HepG2 (cell line): ENCODE results near the gene RNF123. TPM values are rescaled to one million over a fixed set of nuclear protein-coding genes. Genes with fewer than 3 reads are reported as not detected.

ENCODE experiments used
- GRHL1 ChIP-seq: sonication (generic); formaldehyde crosslinking; conservative IDR thresholded peaks from 2 replicates; pipeline ENCODE4 v1.8.0; 2022; ENCODE audit warnings: missing genetic modification reagents
- IKZF4 ChIP-seq: sonication (generic); formaldehyde crosslinking; IDR thresholded peaks from 2 replicates; pipeline ENCODE4 v1.5.1; 2020; ENCODE audit warnings: borderline replicate concordance, mild to moderate bottlenecking, low read depth, missing genetic modification reagents; ENCODE audit errors: not compliant biosample characterization
- LCORL ChIP-seq, 2 experiments: fragments of 450-650 bp in 1 of 2; sonication (generic) in 1 of 2; formaldehyde crosslinking in 1 of 2; IDR thresholded peaks; 2 replicates each; pipeline versions ENCODE4 v1.5.0 to v1.6.1; 2017 to 2020; ENCODE audit warnings: antibody characterized with exemption in 1 of 2, missing genetic modification reagents in 1 of 2
- MED13 ChIP-seq: sonication (generic); formaldehyde crosslinking; IDR thresholded peaks from 2 replicates; pipeline ENCODE4 v1.5.0; 2020; ENCODE audit warnings: missing genetic modification reagents
- PAWR ChIP-seq: sonication (generic); formaldehyde crosslinking; IDR thresholded peaks from 2 replicates; pipeline ENCODE4 v1.4.0; 2020; ENCODE audit warnings: missing genetic modification reagents, mild to moderate bottlenecking, borderline replicate concordance
- U2AF2 ChIP-seq: fragments of 200-400 bp; formaldehyde crosslinking; IDR thresholded peaks from 2 replicates; pipeline ENCODE4 v1.6.1; 2017; ENCODE audit warnings: low read depth, mild to moderate bottlenecking, low read length
- ZBTB37 ChIP-seq: sonication (generic); formaldehyde crosslinking; IDR thresholded peaks from 2 replicates; pipeline ENCODE4 v1.4.0; 2020; ENCODE audit warnings: mild to moderate bottlenecking, missing genetic modification reagents
- ZBTB8A ChIP-seq: sonication (generic); formaldehyde crosslinking; IDR thresholded peaks from 2 replicates; pipeline ENCODE4 v1.4.0; 2020; ENCODE audit warnings: mild to moderate bottlenecking, low read depth, missing genetic modification reagents, borderline replicate concordance
- ZFP37 ChIP-seq: sonication (generic); formaldehyde crosslinking; IDR thresholded peaks from 2 replicates; pipeline ENCODE4 v1.4.0; 2020; ENCODE audit warnings: missing genetic modification reagents, borderline replicate concordance
- ZHX2 ChIP-seq, 2 experiments: sonication (generic) in 1 of 2; formaldehyde crosslinking in 1 of 2; IDR thresholded peaks; 2 replicates each; pipeline versions ENCODE4 v1.6.1 to v1.9.0; 2014 to 2022; ENCODE audit warnings: antibody characterized with exemption in 1 of 2, borderline replicate concordance in 1 of 2, inconsistent platforms in 1 of 2, low read depth in 1 of 2, missing genetic modification reagents in 1 of 2
- ZKSCAN5 ChIP-seq: sonication (generic); formaldehyde crosslinking; IDR thresholded peaks from 2 replicates; pipeline ENCODE4 v1.5.1; 2020; ENCODE audit warnings: mild to moderate bottlenecking, missing genetic modification reagents
- ZMAT3 ChIP-seq: sonication (generic); formaldehyde crosslinking; conservative IDR thresholded peaks from 2 replicates; pipeline ENCODE4 v1.7.0; 2021; ENCODE audit warnings: missing genetic modification reagents
- ZNF10 ChIP-seq: sonication (generic); formaldehyde crosslinking; IDR thresholded peaks from 2 replicates; pipeline ENCODE4 v1.4.0; 2020; ENCODE audit warnings: mild to moderate bottlenecking, low read depth, missing genetic modification reagents, borderline replicate concordance
- ZNF160 ChIP-seq: sonication (generic); formaldehyde crosslinking; IDR thresholded peaks from 2 replicates; pipeline ENCODE4 v1.8.0; 2022; ENCODE audit warnings: mild to moderate bottlenecking, inconsistent platforms, missing genetic modification reagents
- ZNF512B ChIP-seq: sonication (generic); formaldehyde crosslinking; IDR thresholded peaks from 2 replicates; pipeline ENCODE4 v1.5.1; 2020; ENCODE audit warnings: missing genetic modification reagents, mild to moderate bottlenecking, borderline replicate concordance
- polyA plus RNA-seq, 8 experiments: library from polyadenylated mRNA; depleted of rRNA in 3 of 8; stranded (reverse) in 7 of 8; unstranded in 1 of 8; fragments of >200 nt; fragmentation: Illumina TruSeq in 4 of 8; extraction: Trizol in 4 of 8; gene quantifications; 2 replicates each; pipeline versions ENCODE4 v1.2.1 to v1.2.3, GENCODE V29; 2011 to 2016; ENCODE audit warnings: low read depth in 4 of 8, missing spikeins in 1 of 8, mixed read lengths in 1 of 8; ENCODE audit not compliant: insufficient read depth in 1 of 8
- total RNA-seq, 5 experiments: library from RNA; depleted of rRNA; stranded (reverse); fragments of >200 nt; fragmentation: Illumina TruSeq; extraction: Trizol; gene quantifications; 2 replicates each; pipeline ENCODE4 v1.2.3, GENCODE V29; 2016; ENCODE audit warnings: low read depth in 1 of 5

RNF123 gene
- total and polyA plus RNA-seq, 2 of the 13 experiments (the other 11 are each of a cell fraction or from before 2014, with no cell fraction given), result 29.9 to 82.2 TPM

- TF ChIP-seq GRHL1 (CRISPR knock-in tag) (no peak), ZFP37 (CRISPR knock-in tag) (no peak), ZMAT3 (CRISPR knock-in tag) (peak; percentile 94), ZNF160 (CRISPR knock-in tag) (peak; percentile 63; the same call in 1 of the 2 replicates), ZBTB37 (CRISPR knock-in tag) (no peak), ZNF512B (CRISPR knock-in tag) (no peak), IKZF4 (no peak), PAWR (CRISPR knock-in tag) (no peak), MED13 (peak; percentile 34; the same call in 1 of the 2 replicates), LCORL (IDR thresholded peaks at IDR 0.05) (no peak), LCORL (CRISPR knock-in tag; IDR thresholded peaks at IDR 0.05) (peak; percentile 59; the same call in 1 of the 2 replicates), ZBTB8A (CRISPR knock-in tag) (no peak), ZKSCAN5 (peak; percentile 69; the same call in 1 of the 2 replicates), U2AF2 (no peak), ZHX2 (IDR thresholded peaks at IDR 0.05; ENCODE audit: low read depth) (peak; percentile 12), ZHX2 (CRISPR knock-in tag; IDR thresholded peaks at IDR 0.05; ENCODE audit: borderline replicate concordance) (no peak), ZNF10 (CRISPR knock-in tag) (no peak)
Measured at GRCh38 chr3:49673715-49674496, 15.5 kb upstream of the RNF123 start, which contains the start of gene APEH (continued).
